ENCODE data around the gene MRPL11.
"Not testable (repeated sequence)": the region's sequence is repeated elsewhere in the genome, so short reads cannot be mapped to it uniquely, and the experiment has no call there.

The MRPL11 gene

GRCh38 chr11:66466225-66467033 is 27.8 kb upstream of the MRPL11 start, which contains the start of gene PELI3:
TSS of gene PELI3 (plus strand) at chr11:66466905. CDS start at chr11:66468129, 1,224 bp downstream.
- DNase-seq = peak; percentile 91

- no peak for DNase-seq
Observed at GRCh38 chr11:66465373-66466224, 27.0 kb upstream of the MRPL11 start.

GRCh38 chr11:66464916-66465315 is 26.3 kb upstream of the MRPL11 start:
- DNase-seq = no peak

- DNase-seq = not testable (repeated sequence)
Observed at GRCh38 chr11:66464116-66464515, 25.5 kb upstream of the MRPL11 start.

- DNase-seq = no peak
Observed at GRCh38 chr11:66462911-66463310, 24.3 kb upstream of the MRPL11 start.

GRCh38 chr11:66462010-66462409 is 23.4 kb upstream of the MRPL11 start:
- DNase-seq = no peak

GRCh38 chr11:66459138-66459778 is 20.6 kb upstream of the MRPL11 start:
- DNase-seq = no peak

- no peak for DNase-seq
Observed at GRCh38 chr11:66457826-66458225, 19.2 kb upstream of the MRPL11 start.

- no peak for DNase-seq
Observed at GRCh38 chr11:66454828-66455227, 16.2 kb upstream of the MRPL11 start.

- no peak for DNase-seq
Observed at GRCh38 chr11:66454247-66454646, 15.6 kb upstream of the MRPL11 start.

GRCh38 chr11:66451663-66452062 is 13.0 kb upstream of the MRPL11 start:
- DNase-seq = no peak

GRCh38 chr11:66450560-66450959 is 11.9 kb upstream of the MRPL11 start:
- no peak for DNase-seq

GRCh38 chr11:66448523-66448922 is 9.9 kb upstream of the MRPL11 start:
- no peak for DNase-seq

- no peak for DNase-seq
Observed at GRCh38 chr11:66447012-66447411, 8.4 kb upstream of the MRPL11 start.

- peak; percentile 80 for DNase-seq
Observed at GRCh38 chr11:66443602-66444001, 5.0 kb upstream of the MRPL11 start.

- not testable (repeated sequence) for DNase-seq
Observed at GRCh38 chr11:66440940-66441282, 2.3 kb upstream of the MRPL11 start.

- not testable (repeated sequence) for DNase-seq
Observed at GRCh38 chr11:66440101-66440939, 1.7 kb upstream of the MRPL11 start.

GRCh38 chr11:66437979-66438503 is 607 bp downstream of the MRPL11 start:
- no peak for DNase-seq

- no peak for DNase-seq
Observed at GRCh38 chr11:66432597-66432996, 6.1 kb downstream of the MRPL11 start.

- DNase-seq = not testable (repeated sequence)
Observed at GRCh38 chr11:66431871-66432329, 6.7 kb downstream of the MRPL11 start.

- DNase-seq = not testable (repeated sequence)
Observed at GRCh38 chr11:66431287-66431686, 7.4 kb downstream of the MRPL11 start.

GRCh38 chr11:66429983-66430602 is 8.6 kb downstream of the MRPL11 start:
- peak; percentile 70 for DNase-seq
